Mesodermal cell (in vitro differentiated cells): ENCODE results near the gene AP1AR.

Source experiments
- H3K27ac ChIP-seq: 2 replicates; pipeline ENCODE4 v1.7.0; 2013; ENCODE audit warnings: mild to moderate bottlenecking, low read depth, low read length, moderate library complexity; ENCODE audit not compliant: severe bottlenecking
- H3K36me3 ChIP-seq: 2 replicates; pipeline ENCODE4 v1.7.1; 2013; ENCODE audit warnings: mild to moderate bottlenecking, low read length, moderate library complexity; ENCODE audit not compliant: control insufficient read depth, insufficient read depth
- H3K4me1 ChIP-seq: one replicate; pipeline ENCODE4 v1.7.1; 2013; ENCODE audit warnings: mild to moderate bottlenecking, low read length; ENCODE audit not compliant: insufficient read depth, control insufficient read depth, poor library complexity, severe bottlenecking
- H3K4me3 ChIP-seq: 2 replicates; pipeline ENCODE4 v1.7.0; 2013; ENCODE audit warnings: low read length, control low read depth, mild to moderate bottlenecking; ENCODE audit not compliant: insufficient read depth, poor library complexity, severe bottlenecking; ENCODE audit errors: extremely low read depth
- H3K9me3 ChIP-seq: 2 replicates; pipeline ENCODE4 v1.7.1; 2013; ENCODE audit warnings: mild to moderate bottlenecking, low read length, moderate library complexity; ENCODE audit not compliant: control insufficient read depth
- WGBS, 2 experiments: methylation state at CpG; one replicate each; pipeline ENCODE4 v1.1.5; 2013; ENCODE audit warnings: missing lambda C conversion rate in 2 of 2; ENCODE audit not compliant: insufficient coverage in 2 of 2; 5-methylcytosine and 5-hydroxymethylcytosine counted together

Gene AP1AR

GRCh38 chr4:112257098-112257497, 25.5 kb downstream of the AP1AR start:
- 96 to 100% methylated on average over 2 of the region's 2 CpGs for WGBS, 2 experiments
- H3K36me3 ChIP-seq: peaks cover 14% of the 10 kb centered on the region

GRCh38 chr4:112266823-112267222, 35.2 kb downstream of the AP1AR start:
- Histone ChIP-seq H3K9me3 (peaks cover 1% of the 10 kb centered on the region), H3K27ac (no peak overlapping the region), H3K4me3 (no peak overlapping the region), H3K36me3 (peaks cover 13% of the 10 kb centered on the region), H3K4me1 (no peaks in the 10 kb centered on the region)
- WGBS, 2 experiments: 100% methylated on average over 1 of the region's 2 CpGs; no CpG with 5 or more reads in 1 of the 2 experiments

More at GRCh38 chr4:112257098-112257497, 25.5 kb downstream of the AP1AR start:
- Histone ChIP-seq H3K27ac (no peak overlapping the region), H3K4me3 (no peak overlapping the region), H3K9me3 (no peaks in the 10 kb centered on the region), H3K4me1 (no peaks in the 10 kb centered on the region)

GRCh38 chr4:112270051-112270450, 38.5 kb downstream of the AP1AR start:
- Histone ChIP-seq H3K27ac (no peak overlapping the region), H3K4me3 (no peak overlapping the region), H3K36me3 (peaks cover 15% of the 10 kb centered on the region), H3K9me3 (peaks cover 8% of the 10 kb centered on the region), H3K4me1 (peaks cover 5% of the 10 kb centered on the region)
- WGBS, 2 experiments: no CpG with 5 or more reads among the region's 1 CpG

DNA sequence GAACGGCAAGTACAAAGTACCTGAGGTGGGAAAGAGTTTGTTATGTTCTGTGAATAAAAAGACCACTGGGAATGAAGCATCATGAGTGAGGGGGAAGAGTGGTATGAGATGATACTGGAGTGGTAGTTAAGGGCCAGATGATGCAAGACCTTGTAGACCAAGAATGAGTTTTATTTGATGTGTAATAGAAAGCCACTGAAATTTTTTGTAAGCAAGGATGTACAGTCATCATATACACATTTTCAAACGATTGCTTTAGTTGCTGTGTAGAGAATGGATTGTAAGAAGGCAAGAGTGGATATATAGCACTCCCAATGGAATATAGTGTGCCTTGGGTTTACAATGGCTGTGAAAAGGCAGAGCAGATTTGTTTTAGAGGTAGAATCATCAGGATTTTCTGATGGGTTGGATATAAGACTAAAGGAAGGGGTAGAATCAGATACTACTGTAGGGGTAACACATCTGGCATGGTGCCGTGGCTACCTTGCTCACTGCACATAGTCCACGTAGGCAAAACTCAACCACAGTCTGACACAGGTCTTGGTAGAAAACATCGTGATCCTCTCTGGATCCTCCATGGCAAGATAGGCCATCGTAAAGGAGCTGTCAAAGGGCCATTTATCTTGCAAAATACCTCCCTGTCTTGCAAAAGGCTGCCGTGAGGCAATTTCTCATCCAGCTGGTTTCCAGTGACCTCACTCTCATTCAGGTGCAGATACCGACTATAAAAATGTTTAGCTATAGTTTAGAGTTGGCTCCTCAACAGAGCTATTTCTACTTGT, 39.2 kb downstream of the AP1AR start:
- peaks cover 5% of the 10 kb centered on the region for H3K4me1 ChIP-seq
- 84 to 91% methylated on average over 5 to 6 of the region's 8 CpGs for WGBS, 2 experiments
- peaks cover 8% of the 10 kb centered on the region for H3K9me3 ChIP-seq
- no peak overlapping the region for H3K27ac ChIP-seq
- H3K36me3 ChIP-seq: peaks cover 15% of the 10 kb centered on the region
- no peak overlapping the region for H3K4me3 ChIP-seq

DNA sequence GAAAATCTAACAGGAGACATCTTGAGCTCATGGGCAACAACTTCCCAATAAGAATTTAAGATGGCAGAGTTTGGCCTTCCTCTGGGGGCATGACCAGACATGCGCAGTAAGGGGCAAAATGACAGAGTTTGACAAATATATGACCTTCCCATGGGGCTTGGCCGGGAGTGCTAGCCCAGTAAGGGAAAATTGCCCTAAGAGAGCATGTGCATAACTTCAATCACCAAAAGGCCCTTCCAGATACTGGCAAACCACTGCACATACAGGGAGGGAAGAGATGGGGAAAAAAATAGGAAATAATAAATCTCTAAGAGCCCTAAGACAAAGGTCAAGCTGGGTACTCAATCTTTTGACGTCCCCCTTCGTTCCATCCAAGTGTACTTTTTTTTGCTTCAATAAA, 40.7 kb downstream of the AP1AR start:
- H3K9me3 ChIP-seq: peaks cover 8% of the 10 kb centered on the region
- 94 to 100% methylated on average over 1 to 2 of the region's 4 CpGs for WGBS, 2 experiments
- no peak overlapping the region for H3K27ac ChIP-seq
- no peak overlapping the region for H3K4me3 ChIP-seq
- peaks cover 15% of the 10 kb centered on the region for H3K36me3 ChIP-seq
- peaks cover 5% of the 10 kb centered on the region for H3K4me1 ChIP-seq

DNA sequence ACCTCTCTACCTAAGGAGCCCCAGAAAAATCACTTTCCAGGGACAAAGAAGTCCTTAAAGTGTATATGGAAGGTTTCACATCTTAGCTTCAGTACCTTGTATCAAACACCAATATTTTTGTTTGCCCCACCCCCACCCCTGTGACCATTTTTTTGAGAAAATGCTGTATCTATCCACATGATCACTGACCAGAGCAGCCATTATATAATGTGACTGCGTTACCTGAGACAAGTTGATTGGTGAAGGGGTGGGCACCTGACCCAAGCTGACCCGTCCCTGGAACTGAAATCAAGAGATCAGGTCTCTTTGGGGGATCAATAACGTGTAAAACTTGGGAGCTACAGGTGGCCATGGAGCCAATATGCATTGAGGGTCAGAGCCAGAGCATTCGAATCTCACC, 43.4 kb downstream of the AP1AR start:
- H3K36me3 ChIP-seq: peaks cover 15% of the 10 kb centered on the region
- peaks cover 8% of the 10 kb centered on the region for H3K9me3 ChIP-seq
- H3K4me1 ChIP-seq: peaks cover 11% of the 10 kb centered on the region
- 91 to 93% methylated on average over 4 of the region's 4 CpGs for WGBS, 2 experiments
- no peak overlapping the region for H3K4me3 ChIP-seq
- H3K27ac ChIP-seq: no peak overlapping the region

DNA sequence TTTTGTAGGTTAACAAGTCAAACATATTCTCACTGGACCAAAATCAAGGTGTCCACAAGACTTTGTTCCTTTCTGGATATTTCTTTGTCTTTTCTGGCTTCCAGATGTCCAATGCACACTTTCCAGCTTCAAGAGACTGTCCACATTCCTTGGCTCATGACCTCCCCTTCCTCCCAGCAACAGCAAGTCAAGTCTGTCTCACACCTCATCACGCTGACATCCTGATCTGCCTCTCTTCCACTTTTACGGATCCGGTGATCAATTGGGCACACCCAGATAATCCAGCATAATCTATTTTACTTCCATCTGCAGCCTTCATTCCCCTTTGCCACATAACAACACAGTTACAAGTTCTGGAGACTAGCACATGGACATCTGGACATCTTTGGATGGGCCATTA, 44.5 kb downstream of the AP1AR start:
- Histone ChIP-seq H3K4me3 (no peak overlapping the region), H3K4me1 (peaks cover 11% of the 10 kb centered on the region), H3K27ac (no peak overlapping the region), H3K9me3 (peaks cover 8% of the 10 kb centered on the region), H3K36me3 (peaks cover 14% of the 10 kb centered on the region)
- WGBS, 2 experiments: 86 to 96% methylated on average over 3 of the region's 3 CpGs

DNA sequence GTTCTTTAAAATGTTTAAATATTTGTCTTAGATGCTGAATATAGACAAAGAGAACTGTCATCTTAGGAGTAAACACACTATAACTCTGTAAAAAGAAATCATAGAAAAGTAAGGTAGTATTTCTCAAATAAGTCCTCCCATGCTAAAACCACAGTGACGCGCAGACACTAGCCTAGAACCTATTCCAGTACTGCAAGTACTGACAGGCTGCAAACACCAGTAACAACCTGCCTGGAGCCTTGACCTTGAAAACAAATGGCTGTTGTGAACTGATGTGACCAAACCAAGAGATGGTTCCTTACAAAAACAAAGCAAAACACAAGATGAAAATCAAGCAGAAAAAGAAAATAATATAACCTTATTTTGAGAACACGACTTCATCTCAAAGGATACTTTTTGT, 45.6 kb downstream of the AP1AR start:
- H3K27ac ChIP-seq: no peak overlapping the region
- no CpG with 5 or more reads among the region's 3 CpGs for WGBS, 2 experiments

DNA sequence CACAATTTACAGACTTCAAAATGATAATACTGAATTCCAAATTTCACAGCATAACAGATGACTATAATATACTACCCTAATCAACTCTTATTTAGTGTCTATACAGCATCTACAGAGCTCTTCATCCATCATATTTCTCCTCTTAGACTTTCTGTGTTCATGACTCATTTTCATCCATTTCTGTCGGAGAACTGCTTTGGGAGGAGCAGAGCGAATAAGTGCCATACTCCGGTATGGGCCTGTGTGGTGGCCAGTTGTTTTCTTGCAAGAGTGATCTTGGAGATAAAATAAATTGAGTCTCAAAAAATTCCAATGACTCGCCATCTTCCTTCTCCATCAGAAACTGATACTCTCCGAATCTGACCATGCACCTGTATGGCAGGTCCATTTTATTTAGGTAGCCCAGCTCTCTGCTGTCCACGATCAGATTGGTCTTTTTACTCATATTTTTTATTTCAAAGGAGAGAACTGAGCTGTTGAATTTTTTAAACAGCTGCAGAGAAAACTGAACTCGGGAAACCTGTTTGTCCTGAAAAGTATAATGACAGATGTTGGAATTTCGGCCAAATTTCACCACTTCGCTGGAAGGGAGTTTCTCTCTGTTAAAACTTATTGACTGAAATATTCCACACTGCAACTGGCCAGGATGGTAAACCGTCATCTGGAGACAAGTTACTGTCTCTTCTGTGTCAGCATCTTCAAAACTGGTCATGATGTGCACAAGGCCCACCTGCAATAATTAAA, 46.3 kb downstream of the AP1AR start:
- no peak overlapping the region for H3K4me3 ChIP-seq
- peaks cover 11% of the 10 kb centered on the region for H3K4me1 ChIP-seq
- no peaks in the 10 kb centered on the region for H3K9me3 ChIP-seq
- 89 to 95% methylated on average over 3 to 5 of the region's 10 CpGs for WGBS, 2 experiments
- H3K27ac ChIP-seq: no peak overlapping the region
- no peaks in the 10 kb centered on the region for H3K36me3 ChIP-seq

More for the DNA sequence above, 45.6 kb downstream of the AP1AR start:
- H3K36me3 ChIP-seq: peaks cover 4% of the 10 kb centered on the region
- H3K9me3 ChIP-seq: peaks cover 3% of the 10 kb centered on the region
- no peak overlapping the region for H3K4me3 ChIP-seq
- peaks cover 11% of the 10 kb centered on the region for H3K4me1 ChIP-seq

- Histone ChIP-seq H3K4me1 (peaks cover 7% of the 10 kb centered on the region), H3K4me3 (no peak overlapping the region), H3K36me3 (no peaks in the 10 kb centered on the region), H3K27ac (no peak overlapping the region), H3K9me3 (no peaks in the 10 kb centered on the region)
- WGBS, 2 experiments: 0 to 50% methylated on average over 1 to 4 of the region's 10 CpGs
These were observed 47.7 kb downstream of the AP1AR start for GRCh38 chr4:112279025-112279881.
